Osteocyte (in vitro differentiated cells): ENCODE data around the gene EXOC6B. TPM values are rescaled to one million over a fixed set of nuclear protein-coding genes. Genes with fewer than 3 reads are reported as not detected.

Source experiments
- DNase-seq: peaks from one replicate; pipeline ENCODE4 v3.0.0; 2021; ENCODE audit warnings: mixed read lengths; ENCODE audit not compliant: unreplicated experiment; ENCODE audit errors: extremely low spot score
- H3K27ac Mint-ChIP-seq: one replicate; pipeline ENCODE4 v1.8.0; 2021; ENCODE audit warnings: mild to moderate bottlenecking, mixed read lengths; ENCODE audit not compliant: unreplicated experiment
- H3K27me3 Mint-ChIP-seq: one replicate; pipeline ENCODE4 v1.8.0; 2021; ENCODE audit warnings: mixed read lengths; ENCODE audit not compliant: unreplicated experiment
- H3K36me3 Mint-ChIP-seq: one replicate; pipeline ENCODE4 v1.8.0; 2021; ENCODE audit warnings: mixed read lengths; ENCODE audit not compliant: unreplicated experiment
- H3K4me1 Mint-ChIP-seq: one replicate; pipeline ENCODE4 v1.8.0; 2021; ENCODE audit warnings: mixed read lengths; ENCODE audit not compliant: unreplicated experiment
- H3K4me3 Mint-ChIP-seq: one replicate; pipeline ENCODE4 v1.8.0; 2021; ENCODE audit warnings: mild to moderate bottlenecking, moderate library complexity, mixed read lengths; ENCODE audit not compliant: unreplicated experiment
- H3K9me3 Mint-ChIP-seq: one replicate; pipeline ENCODE4 v1.8.0; 2021; ENCODE audit warnings: mixed read lengths; ENCODE audit not compliant: unreplicated experiment
- CTCF ChIP-seq: fragments of 200-600 bp; sonication (generic); IDR thresholded peaks from 2 replicates; pipeline ENCODE4 v1.5.0; 2021; ENCODE audit warnings: antibody characterized with exemption, mild to moderate bottlenecking, moderate library complexity
- total RNA-seq: library from RNA; stranded (reverse); gene quantifications from 2 replicates; pipeline ENCODE4 v1.2.1, GENCODE V29; 2021

Gene EXOC6B
- total RNA-seq, 1 donor from 2014 or later, result 33.8 TPM

- peak; percentile 79 for TF ChIP-seq CTCF
- Mint-ChIP-seq H3K4me1 (peaks cover 36% of the 10 kb centered on the region), H3K4me3 (no peak overlapping the region), H3K27me3 (no peaks in the 10 kb centered on the region), H3K27ac (no peak overlapping the region), H3K9me3 (peaks cover 7% of the 10 kb centered on the region), H3K36me3 (no peaks in the 10 kb centered on the region)
- no peak for DNase-seq
Observed at GRCh38 chr2:72579591-72580180, 246.1 kb downstream of the EXOC6B start.

- peaks cover 40% of the 10 kb centered on the region for H3K4me1 Mint-ChIP-seq
- no peak for TF ChIP-seq CTCF
- no peak for DNase-seq
Observed at GRCh38 chr2:72576861-72577260, 249.0 kb downstream of the EXOC6B start.

GRCh38 chr2:72576459-72576858 is 249.4 kb downstream of the EXOC6B start:
- no peaks in the 10 kb centered on the region for H3K27me3 Mint-ChIP-seq
- no peak for TF ChIP-seq CTCF
- peak overlapping the region; percentile 75 for H3K27ac Mint-ChIP-seq
- DNase-seq, result no peak
- no peaks in the 10 kb centered on the region for H3K9me3 Mint-ChIP-seq
- peaks cover 42% of the 10 kb centered on the region for H3K4me1 Mint-ChIP-seq
- peaks cover 2% of the 10 kb centered on the region for H3K36me3 Mint-ChIP-seq
- no peak overlapping the region for H3K4me3 Mint-ChIP-seq

More at GRCh38 chr2:72576861-72577260, 249.0 kb downstream of the EXOC6B start:
- no peaks in the 10 kb centered on the region for H3K9me3 Mint-ChIP-seq
- H3K27me3 Mint-ChIP-seq, result no peaks in the 10 kb centered on the region
- H3K27ac Mint-ChIP-seq, result peak overlapping the region; percentile 75
- peaks cover 2% of the 10 kb centered on the region for H3K36me3 Mint-ChIP-seq
- no peak overlapping the region for H3K4me3 Mint-ChIP-seq

- Mint-ChIP-seq H3K4me3 (no peak overlapping the region), H3K27me3 (no peaks in the 10 kb centered on the region), H3K9me3 (no peaks in the 10 kb centered on the region), H3K27ac (no peak overlapping the region), H3K36me3 (peaks cover 2% of the 10 kb centered on the region), H3K4me1 (peaks cover 48% of the 10 kb centered on the region)
- no peak for DNase-seq
- no peak for TF ChIP-seq CTCF
Observed at GRCh38 chr2:72574886-72575285, 250.9 kb downstream of the EXOC6B start.

- peaks cover 42% of the 10 kb centered on the region for H3K4me1 Mint-ChIP-seq
- peaks cover 2% of the 10 kb centered on the region for H3K36me3 Mint-ChIP-seq
- no peak for DNase-seq
- no peak overlapping the region for H3K27ac Mint-ChIP-seq
- H3K27me3 Mint-ChIP-seq, result no peaks in the 10 kb centered on the region
- no peak overlapping the region for H3K4me3 Mint-ChIP-seq
- no peak for TF ChIP-seq CTCF
- H3K9me3 Mint-ChIP-seq, result no peaks in the 10 kb centered on the region
Observed at GRCh38 chr2:72573232-72573631, 252.6 kb downstream of the EXOC6B start.
